ENCODE results near the gene SHISA9. TPM values are rescaled to one million over a fixed set of nuclear protein-coding genes. Genes with fewer than 3 reads are reported as not detected.

The SHISA9 gene
- total RNA-seq, 1 experiment from 2014 or later, result not detected

GRCh38 chr16:13100970-13101369, 199.6 kb downstream of the SHISA9 start:
- Histone ChIP-seq H3K79me2 (ENCODE audit: low read length) (no peaks in the 10 kb centered on the region), H3F3A (ENCODE audit: low read length, unreplicated experiment) (no peaks in the 10 kb centered on the region), H3K36me3 (ENCODE audit: low read depth, low read length) (no peaks in the 10 kb centered on the region), H4K20me1 (ENCODE audit: low read length) (no peaks in the 10 kb centered on the region), H3K27ac (ENCODE audit: low read length) (no peak overlapping the region), H2AFZ (ENCODE audit: low read length) (no peak overlapping the region), H3K27me3 (ENCODE audit: low read length) (no peaks in the 10 kb centered on the region), H3K9me3 (ENCODE audit: low read length) (no peaks in the 10 kb centered on the region), H3K4me1 (ENCODE audit: insufficient read depth, low read length) (no peaks in the 10 kb centered on the region), H3K9ac (ENCODE audit: low read length) (no peak overlapping the region), H3K4me2 (ENCODE audit: low read length) (no peak overlapping the region), H3K9me2 (replicated peaks; ENCODE audit: low read length) (no peaks in the 10 kb centered on the region), H3K4me3 (ENCODE audit: low read length) (no peak overlapping the region)
- DNase-seq (no peak), ATAC-seq (no peak)
- intact Hi-C loops (cut with micrococcal nuclease), result no loop called here
- CTCF ChIA-PET, result no interaction called here
- POLR2A ChIA-PET (ENCODE audit: unreplicated experiment), result no interaction called here
- BruUV-seq (replicated peaks), result no TSS peak
- TF ChIP-seq EZH2phosphoT487 (IDR thresholded peaks at IDR 0.05; ENCODE audit: borderline replicate concordance, low read length) (no peak), CTCF (conservative IDR thresholded peaks at IDR 0.05; ENCODE audit: low read depth, low read length) (no peak), EZH2 (IDR thresholded peaks at IDR 0.05; ENCODE audit: low read length, unreplicated experiment) (no peak)

GRCh38 chr16:13101828-13102227, 200.4 kb downstream of the SHISA9 start:
- Histone ChIP-seq H3K9ac (ENCODE audit: low read length) (no peak overlapping the region), H3K79me2 (ENCODE audit: low read length) (no peaks in the 10 kb centered on the region), H3F3A (ENCODE audit: low read length, unreplicated experiment) (no peaks in the 10 kb centered on the region), H4K20me1 (ENCODE audit: low read length) (no peaks in the 10 kb centered on the region), H3K9me3 (ENCODE audit: low read length) (no peaks in the 10 kb centered on the region), H3K9me2 (replicated peaks; ENCODE audit: low read length) (no peaks in the 10 kb centered on the region), H3K27me3 (ENCODE audit: low read length) (no peaks in the 10 kb centered on the region), H3K4me3 (ENCODE audit: low read length) (no peak overlapping the region), H2AFZ (ENCODE audit: low read length) (no peak overlapping the region), H3K4me2 (ENCODE audit: low read length) (no peak overlapping the region), H3K27ac (ENCODE audit: low read length) (no peak overlapping the region), H3K4me1 (ENCODE audit: insufficient read depth, low read length) (no peaks in the 10 kb centered on the region), H3K36me3 (ENCODE audit: low read depth, low read length) (no peaks in the 10 kb centered on the region)
- POLR2A ChIA-PET (ENCODE audit: unreplicated experiment), result no interaction called here
- TF ChIP-seq EZH2 (IDR thresholded peaks at IDR 0.05; ENCODE audit: low read length, unreplicated experiment) (no peak), EZH2phosphoT487 (IDR thresholded peaks at IDR 0.05; ENCODE audit: borderline replicate concordance, low read length) (no peak), CTCF (conservative IDR thresholded peaks at IDR 0.05; ENCODE audit: low read depth, low read length) (no peak)
- DNase-seq, result no peak
- CTCF ChIA-PET, result no interaction called here
- BruUV-seq (replicated peaks), result no TSS peak
- intact Hi-C loops (cut with micrococcal nuclease), result no loop called here
- ATAC-seq, result no peak

GRCh38 chr16:13102401-13102800, 201.0 kb downstream of the SHISA9 start:
- Histone ChIP-seq H3K79me2 (ENCODE audit: low read length) (no peaks in the 10 kb centered on the region), H3F3A (ENCODE audit: low read length, unreplicated experiment) (no peaks in the 10 kb centered on the region), H3K27ac (ENCODE audit: low read length) (no peak overlapping the region), H4K20me1 (ENCODE audit: low read length) (no peaks in the 10 kb centered on the region), H3K9ac (ENCODE audit: low read length) (no peak overlapping the region), H2AFZ (ENCODE audit: low read length) (no peak overlapping the region), H3K4me2 (ENCODE audit: low read length) (no peak overlapping the region), H3K4me3 (ENCODE audit: low read length) (no peak overlapping the region), H3K4me1 (ENCODE audit: insufficient read depth, low read length) (no peaks in the 10 kb centered on the region), H3K36me3 (ENCODE audit: low read depth, low read length) (no peaks in the 10 kb centered on the region), H3K9me3 (ENCODE audit: low read length) (no peaks in the 10 kb centered on the region), H3K9me2 (replicated peaks; ENCODE audit: low read length) (no peaks in the 10 kb centered on the region), H3K27me3 (ENCODE audit: low read length) (no peaks in the 10 kb centered on the region)
- no peak for ATAC-seq
- no TSS peak for BruUV-seq (replicated peaks)
- intact Hi-C loops (cut with micrococcal nuclease), result no loop called here
- no peak for DNase-seq
- TF ChIP-seq CTCF (conservative IDR thresholded peaks at IDR 0.05; ENCODE audit: low read depth, low read length), result no peak
- no peak for TF ChIP-seq EZH2 (IDR thresholded peaks at IDR 0.05; ENCODE audit: low read length, unreplicated experiment)
- TF ChIP-seq EZH2phosphoT487 (IDR thresholded peaks at IDR 0.05; ENCODE audit: borderline replicate concordance, low read length), result no peak
- POLR2A ChIA-PET (ENCODE audit: unreplicated experiment), result no interaction called here
- CTCF ChIA-PET, result no interaction called here
